Stimulated activated CD4-positive, alpha-beta T cell treated with anti-CD3 and anti-CD28 coated beads, Interleukin-1b, Interleukin-23, amount 100 ng/mL, for 24 hours (primary cell): ENCODE data around the gene SPATC1L.

Experiments used
- DNase-seq, 4 experiments: peaks; one replicate each; pipeline ENCODE4 v3.0.0-alpha.2; 2020; ENCODE audit warnings: low read depth in 4 of 4, low spot score in 1 of 4

Gene SPATC1L

DNA sequence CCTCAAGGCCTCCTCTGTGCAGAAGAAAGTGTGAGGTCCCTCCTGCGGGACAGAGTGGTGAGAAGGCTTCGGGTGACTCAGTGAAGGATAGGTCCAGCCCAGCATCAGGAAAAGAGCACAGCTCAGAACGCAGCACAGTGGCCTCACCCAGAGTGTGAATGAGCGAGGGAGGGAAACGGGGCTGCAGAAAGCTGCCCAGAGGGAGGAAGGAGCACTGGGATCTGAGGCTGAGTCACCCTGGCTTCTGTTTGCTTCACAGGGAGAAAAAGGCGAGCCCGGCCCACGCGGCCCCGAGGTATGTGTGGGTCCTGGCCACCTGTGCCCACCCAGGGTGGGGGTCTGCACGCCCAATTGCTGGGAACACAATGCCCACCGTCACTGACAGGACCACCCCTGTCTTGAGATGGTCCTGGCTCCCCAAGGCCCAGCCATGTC, 62.0 kb downstream of the SPATC1L start:
- no peak for DNase-seq

DNA sequence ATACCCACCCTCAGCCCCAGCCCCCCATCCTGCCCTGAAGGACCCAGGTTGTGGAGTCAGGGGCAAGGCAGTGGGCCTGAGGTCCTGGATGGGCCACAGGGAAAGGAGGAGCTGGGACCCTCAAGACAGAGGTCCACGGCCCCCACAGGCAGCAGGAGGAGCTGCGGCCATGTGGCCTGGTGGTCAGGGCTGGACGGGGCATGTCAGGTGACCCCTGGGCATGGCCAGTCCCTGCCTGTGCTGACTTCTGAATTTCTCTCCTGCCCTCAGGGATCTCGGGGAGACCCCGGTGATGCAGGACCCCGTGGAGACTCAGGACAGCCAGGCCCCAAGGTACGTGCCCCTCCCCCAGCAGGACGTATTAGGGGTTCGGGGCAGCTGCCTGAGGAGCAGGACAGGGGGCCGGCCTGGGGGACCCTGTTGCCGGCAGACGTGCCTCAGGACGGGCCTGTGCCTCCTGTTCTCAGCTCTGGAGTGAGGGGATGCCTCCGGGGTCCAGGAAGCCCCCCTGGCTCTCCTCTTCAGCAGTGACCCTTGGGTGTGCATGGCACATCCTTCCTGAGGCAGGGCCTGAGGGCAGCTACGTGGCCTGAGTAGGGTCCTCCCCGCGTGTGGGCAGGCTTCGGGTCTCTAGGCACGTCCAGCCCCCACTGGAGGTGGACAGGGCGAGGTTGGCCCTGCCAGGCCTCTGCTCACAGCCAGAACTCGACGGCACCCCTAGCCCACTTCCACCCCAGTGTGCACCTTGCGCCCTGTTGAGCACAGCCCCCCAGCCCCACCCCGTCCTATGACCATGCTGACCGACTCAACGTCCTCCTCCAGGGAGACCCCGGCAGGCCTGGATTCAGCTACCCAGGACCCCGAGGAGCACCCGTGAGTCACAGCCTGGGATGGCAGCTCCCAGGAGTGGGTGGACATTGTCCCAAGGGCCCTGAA, 62.7 kb downstream of the SPATC1L start:
- DNase-seq: no peak

- no peak for DNase-seq
These were observed 63.7 kb downstream of the SPATC1L start for GRCh38 chr21:46120301-46121285.

- DNase-seq: no peak
These were observed 64.5 kb downstream of the SPATC1L start for GRCh38 chr21:46119637-46120271.

DNA sequence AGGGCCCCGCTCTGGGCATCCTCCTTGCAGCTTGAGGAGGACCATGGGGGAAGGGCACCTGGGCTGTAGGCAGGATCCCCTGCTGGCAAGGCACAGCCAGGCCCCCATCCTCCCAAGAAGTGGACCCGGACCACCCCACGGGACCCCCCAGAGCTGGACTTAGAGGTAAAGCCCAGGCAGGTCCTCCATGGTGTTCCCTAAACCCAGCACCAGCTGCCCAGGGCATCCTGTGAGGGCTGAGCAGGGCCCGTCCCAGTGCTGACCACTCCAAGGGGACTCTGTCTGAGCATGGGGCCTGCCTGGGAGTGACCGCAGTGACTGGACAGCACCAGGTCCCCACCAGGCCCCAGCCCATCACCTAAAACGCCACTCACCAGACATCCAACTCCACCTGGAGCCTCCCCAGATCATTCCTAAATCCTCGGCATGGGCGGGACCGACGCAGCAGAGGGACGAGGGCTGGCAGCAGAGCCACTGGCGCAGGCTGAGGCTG, 65.1 kb downstream of the SPATC1L start:
- DNase-seq: no peak

GRCh38 chr21:46118316-46119143, 65.7 kb downstream of the SPATC1L start:
- no peak for DNase-seq

DNA sequence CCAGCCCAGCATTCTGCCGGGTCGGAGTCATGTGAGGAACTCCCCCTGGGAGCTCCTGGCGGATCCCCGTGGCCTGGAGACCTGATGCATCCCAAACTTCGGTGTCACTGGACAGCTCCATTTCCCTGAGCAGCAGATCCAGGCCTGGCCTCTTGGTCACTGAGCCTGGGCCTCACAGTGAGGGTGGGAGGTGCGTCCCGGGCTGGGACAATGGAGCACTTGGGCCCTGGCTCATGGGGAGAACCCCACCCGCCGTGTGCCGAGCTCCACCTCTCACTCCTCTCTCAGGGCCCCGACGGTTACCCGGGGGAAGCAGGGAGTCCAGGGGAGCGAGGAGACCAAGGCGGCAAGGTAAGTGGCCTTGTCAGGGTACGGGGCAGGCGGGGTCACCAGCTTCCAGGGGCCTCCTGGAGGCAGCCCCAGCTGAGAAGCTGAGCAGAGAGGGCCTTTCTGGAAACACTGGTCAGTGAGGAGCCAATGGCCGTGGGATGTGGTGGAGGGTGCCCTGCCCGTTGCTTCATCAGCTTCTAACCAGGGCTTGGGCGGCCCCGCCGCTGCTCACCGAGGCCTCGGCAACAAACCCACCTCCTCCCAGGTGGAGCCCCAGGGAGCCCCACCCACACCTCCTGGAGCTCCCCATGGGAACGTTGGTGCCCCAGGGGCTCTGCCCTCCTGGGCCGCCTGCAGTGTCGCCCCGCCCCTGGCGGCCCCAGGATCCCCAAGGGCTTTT, 66.5 kb downstream of the SPATC1L start:
- no peak for DNase-seq

DNA sequence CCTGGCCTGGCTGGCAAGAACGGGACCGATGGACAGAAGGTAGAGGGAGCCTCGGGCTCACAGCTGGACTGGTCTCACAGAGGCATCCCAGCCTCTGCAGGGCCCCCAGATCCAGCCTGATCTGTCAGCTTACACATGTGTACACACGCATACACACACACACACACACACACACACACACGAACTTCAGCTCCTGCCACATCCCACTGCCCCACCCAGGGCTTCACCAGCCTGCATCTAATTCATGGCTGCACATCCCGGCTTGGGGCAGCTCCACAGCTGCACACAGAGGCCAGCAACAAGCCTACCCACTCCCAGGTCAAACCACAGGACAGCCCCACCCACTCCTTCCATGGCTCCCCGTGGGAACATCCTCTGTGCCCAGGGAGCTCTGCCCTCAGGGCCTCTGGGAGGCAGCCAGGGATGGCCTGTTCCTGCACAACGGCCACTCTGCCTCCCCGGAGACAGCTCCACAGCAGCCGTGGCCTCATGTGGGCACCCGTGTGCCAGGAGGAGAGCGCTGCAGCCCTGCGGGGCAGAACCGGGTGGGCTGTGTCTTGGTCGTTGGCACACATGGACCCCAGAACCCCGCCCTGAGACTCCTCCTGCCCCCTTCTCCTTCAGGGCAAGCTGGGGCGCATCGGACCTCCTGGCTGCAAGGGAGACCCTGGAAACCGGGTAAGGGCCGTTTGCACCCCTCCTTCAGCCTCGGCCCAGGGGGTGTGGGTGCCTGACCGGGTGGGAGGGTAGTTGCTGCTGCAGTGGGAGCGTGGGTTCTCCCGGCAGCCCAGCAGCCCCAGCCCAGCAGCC, 67.3 kb downstream of the SPATC1L start:
- DNase-seq: no peak

DNA sequence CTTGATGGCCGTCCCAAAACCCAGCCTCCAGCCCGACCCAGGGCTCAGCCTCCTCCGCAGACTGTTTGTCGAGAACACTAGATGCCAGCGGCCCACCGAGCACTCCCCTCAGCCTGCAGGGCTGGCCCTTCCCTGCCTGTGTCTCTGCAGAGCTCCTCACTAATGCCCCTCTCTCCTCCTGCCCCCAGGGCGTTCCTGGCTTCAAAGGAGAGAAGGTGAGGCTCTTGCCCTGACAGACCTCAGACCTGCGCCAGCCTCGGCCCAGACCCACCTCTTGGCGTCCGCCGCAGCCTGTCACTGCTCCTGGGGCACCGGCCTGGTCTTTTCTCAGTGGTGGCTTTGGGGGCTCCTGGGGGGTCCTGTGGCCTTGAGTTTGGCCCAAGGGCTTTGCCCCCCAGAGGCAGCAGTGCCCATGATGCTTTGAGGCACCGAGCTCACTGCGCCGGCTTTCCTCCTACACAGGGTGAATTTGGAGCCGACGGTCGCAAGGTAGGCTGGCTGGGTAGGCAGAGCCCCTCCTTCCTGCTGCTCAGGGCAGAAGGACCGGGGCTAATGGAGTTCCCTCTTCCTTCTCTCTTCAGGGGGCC, 68.0 kb downstream of the SPATC1L start:
- DNase-seq: no peak

- no peak for DNase-seq
These were observed 68.6 kb downstream of the SPATC1L start for GRCh38 chr21:46115441-46116188.

DNA sequence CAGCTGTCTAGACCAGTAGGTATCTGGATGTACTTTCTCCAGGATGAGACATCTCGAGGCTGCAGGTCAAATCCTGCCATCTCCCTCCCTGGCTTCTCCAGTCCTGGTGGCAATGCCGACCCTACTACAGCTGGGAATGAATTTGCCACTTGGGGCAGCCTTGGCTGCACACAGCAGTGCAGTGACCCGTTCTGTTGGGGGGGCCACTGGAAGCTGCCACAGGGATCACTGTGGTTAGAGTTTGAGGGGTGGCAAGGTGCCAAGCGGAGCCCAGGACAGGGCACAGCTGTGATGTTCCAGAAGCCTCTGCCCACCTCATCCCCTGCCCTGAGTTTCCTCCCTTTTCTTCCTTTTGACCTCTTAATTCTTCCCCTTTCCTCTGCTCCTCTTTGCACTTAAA, 69.3 kb downstream of the SPATC1L start:
- DNase-seq: no peak

GRCh38 chr21:46113497-46114176, 70.6 kb downstream of the SPATC1L start:
- DNase-seq: no peak

- DNase-seq: no peak
These were observed 71.5 kb downstream of the SPATC1L start for GRCh38 chr21:46112725-46113215.

DNA sequence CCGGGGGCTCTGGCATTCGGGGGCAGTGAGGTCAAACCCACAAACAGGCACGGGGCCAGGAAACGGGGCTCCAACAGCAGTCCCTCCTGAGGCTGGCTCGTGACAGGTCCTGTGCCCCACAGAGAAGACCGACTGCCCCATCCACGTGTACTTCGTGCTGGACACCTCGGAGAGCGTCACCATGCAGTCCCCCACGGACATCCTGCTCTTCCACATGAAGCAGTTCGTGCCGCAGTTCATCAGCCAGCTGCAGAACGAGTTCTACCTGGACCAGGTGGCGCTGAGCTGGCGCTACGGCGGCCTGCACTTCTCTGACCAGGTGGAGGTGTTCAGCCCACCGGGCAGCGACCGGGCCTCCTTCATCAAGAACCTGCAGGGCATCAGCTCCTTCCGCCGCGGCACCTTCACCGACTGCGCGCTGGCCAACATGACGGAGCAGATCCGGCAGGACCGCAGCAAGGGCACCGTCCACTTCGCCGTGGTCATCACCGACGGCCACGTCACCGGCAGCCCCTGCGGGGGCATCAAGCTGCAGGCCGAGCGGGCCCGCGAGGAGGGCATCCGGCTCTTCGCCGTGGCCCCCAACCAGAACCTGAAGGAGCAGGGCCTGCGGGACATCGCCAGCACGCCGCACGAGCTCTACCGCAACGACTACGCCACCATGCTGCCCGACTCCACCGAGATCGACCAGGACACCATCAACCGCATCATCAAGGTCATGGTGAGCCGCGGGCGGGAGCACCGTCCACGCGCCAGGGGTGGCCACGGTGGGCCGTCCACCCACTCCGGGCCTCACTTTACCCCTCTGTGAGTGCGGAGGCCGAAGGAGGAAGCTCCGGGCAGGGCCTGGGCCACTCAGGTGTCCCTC, 72.2 kb downstream of the SPATC1L start:
- no peak for DNase-seq

- DNase-seq: no peak
These were observed 73.1 kb downstream of the SPATC1L start for GRCh38 chr21:46111193-46111571.
